ENCODE measurements around the gene KCNJ14.

DNA sequence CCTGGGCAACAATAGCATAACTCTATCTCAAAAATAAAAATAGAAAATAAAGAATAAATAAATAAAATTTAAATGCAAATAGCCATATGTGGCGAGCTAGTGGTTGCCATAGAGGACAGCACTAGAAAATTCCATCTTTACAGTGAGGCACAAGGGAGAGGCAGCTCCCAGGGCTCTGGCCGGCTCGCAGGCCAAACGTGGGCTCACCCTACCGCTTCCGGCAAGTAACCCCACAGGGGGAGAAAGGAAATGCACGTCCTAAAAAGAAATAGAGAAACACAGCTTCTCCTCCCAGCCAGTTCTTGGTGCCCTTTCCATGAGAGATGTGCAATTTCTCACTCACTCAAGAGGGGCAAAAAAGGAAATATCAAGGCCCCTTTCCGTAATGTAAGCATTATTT, 22.0 kb upstream of the KCNJ14 start:
- TF ChIP-seq, protein P1, sequence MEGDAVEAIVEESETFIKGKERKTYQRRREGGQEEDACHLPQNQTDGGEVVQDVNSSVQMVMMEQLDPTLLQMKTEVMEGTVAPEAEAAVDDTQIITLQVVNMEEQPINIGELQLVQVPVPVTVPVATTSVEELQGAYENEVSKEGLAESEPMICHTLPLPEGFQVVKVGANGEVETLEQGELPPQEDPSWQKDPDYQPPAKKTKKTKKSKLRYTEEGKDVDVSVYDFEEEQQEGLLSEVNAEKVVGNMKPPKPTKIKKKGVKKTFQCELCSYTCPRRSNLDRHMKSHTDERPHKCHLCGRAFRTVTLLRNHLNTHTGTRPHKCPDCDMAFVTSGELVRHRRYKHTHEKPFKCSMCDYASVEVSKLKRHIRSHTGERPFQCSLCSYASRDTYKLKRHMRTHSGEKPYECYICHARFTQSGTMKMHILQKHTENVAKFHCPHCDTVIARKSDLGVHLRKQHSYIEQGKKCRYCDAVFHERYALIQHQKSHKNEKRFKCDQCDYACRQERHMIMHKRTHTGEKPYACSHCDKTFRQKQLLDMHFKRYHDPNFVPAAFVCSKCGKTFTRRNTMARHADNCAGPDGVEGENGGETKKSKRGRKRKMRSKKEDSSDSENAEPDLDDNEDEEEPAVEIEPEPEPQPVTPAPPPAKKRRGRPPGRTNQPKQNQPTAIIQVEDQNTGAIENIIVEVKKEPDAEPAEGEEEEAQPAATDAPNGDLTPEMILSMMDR (IDR thresholded peaks at IDR 0.05), result no peak
- TF ChIP-seq POLR2A (IDR thresholded peaks at IDR 0.05) (no peak), POLR2AphosphoS5 (IDR thresholded peaks at IDR 0.05; ENCODE audit: insufficient read depth in 1 of 2, low read depth in 1 of 2) (no peak)

Data from vagina (tissue), 2 donors.